IMR-90 (cell line): ENCODE data around the gene RMI2.

Experiments
- CEBPB ChIP-seq: IDR thresholded peaks from 2 replicates; pipeline ENCODE4 v1.6.1; 2012; ENCODE audit warnings: low read depth, low read length, improper control_type of control experiment
- CHD1 ChIP-seq: IDR thresholded peaks from 2 replicates; pipeline ENCODE4 v1.6.1; 2012; ENCODE audit warnings: low read depth, low read length, improper control_type of control experiment
- CTCF ChIP-seq: conservative IDR thresholded peaks from 2 replicates; pipeline ENCODE4 v1.5.1; 2012; ENCODE audit warnings: mild to moderate bottlenecking, low read depth, low read length, improper control_type of control experiment
- ELK1 ChIP-seq: fragments of 150-350 bp; IDR thresholded peaks from 2 replicates; pipeline ENCODE4 v1.6.1; 2016; ENCODE audit warnings: low read depth, mild to moderate bottlenecking, low read length, moderate library complexity, borderline replicate concordance
- MAFK ChIP-seq: IDR thresholded peaks from 2 replicates; pipeline ENCODE4 v1.6.1; 2012; ENCODE audit warnings: low read depth, low read length, improper control_type of control experiment
- POLR2A ChIP-seq: IDR thresholded peaks from 2 replicates; pipeline ENCODE4 v1.6.1; 2012; ENCODE audit warnings: mild to moderate bottlenecking, low read depth, low read length
- SMC3 ChIP-seq: fragments of 150-350 bp; IDR thresholded peaks from 2 replicates; pipeline ENCODE4 v1.6.1; 2016; ENCODE audit warnings: low read depth, mild to moderate bottlenecking, antibody characterized with exemption, low read length, moderate library complexity
- USF2 ChIP-seq: fragments of 150-350 bp; IDR thresholded peaks from 2 replicates; pipeline ENCODE4 v1.6.1; 2017; ENCODE audit warnings: mild to moderate bottlenecking, antibody characterized with exemption, low read length, low read depth

GRCh38 chr16:11319529-11320146 is 25.6 kb upstream of the RMI2 start:
- TF ChIP-seq SMC3: no peak
- no peak for TF ChIP-seq ELK1
- TF ChIP-seq USF2: no peak
- TF ChIP-seq CHD1: no peak
- no peak for TF ChIP-seq CTCF
- TF ChIP-seq POLR2A: no peak
- no peak for TF ChIP-seq CEBPB
- no peak for TF ChIP-seq MAFK
